Tibial nerve (tissue), 4 donors: Measurements from ENCODE around the gene COL10A1.

Source experiments
- CTCF ChIP-seq, 5 experiments: fragments of 200-600 bp in 3 of 5; fragments of 450-650 bp in 2 of 5; sonication (generic) in 3 of 5; IDR thresholded peaks; one replicate each; pipeline ENCODE4 v1.5.1; 2016 to 2019; ENCODE audit warnings: antibody characterized with exemption in 5 of 5, mild to moderate bottlenecking in 3 of 5, moderate library complexity in 2 of 5
- EP300 ChIP-seq, 2 donors: sonication (generic); formaldehyde crosslinking; IDR thresholded peaks; one replicate each; pipeline ENCODE4 v1.6.1; 2017; ENCODE audit warnings: antibody characterized with exemption in 2 of 2, mild to moderate bottlenecking in 1 of 2
- POLR2A ChIP-seq, 2 donors: fragments of 450-650 bp; IDR thresholded peaks; one replicate each; pipeline ENCODE4 v1.6.1; 2017; ENCODE audit warnings: antibody characterized with exemption in 2 of 2, mild to moderate bottlenecking in 2 of 2, moderate library complexity in 2 of 2

GRCh38 chr6:116154887-116155286 lies 29.0 kb upstream of the COL10A1 start:
- no peak for TF ChIP-seq CTCF (IDR thresholded peaks at IDR 0.05)
- TF ChIP-seq EP300 (IDR thresholded peaks at IDR 0.05), result no peak
- no peak for TF ChIP-seq POLR2A (IDR thresholded peaks at IDR 0.05)
